Epithelial cell of umbilical artery (primary cell): ENCODE measurements around the gene SHLD1. TPM values are rescaled to one million over a fixed set of nuclear protein-coding genes. Genes with fewer than 3 reads are reported as not detected.

Source experiments
- total RNA-seq: library from RNA; depleted of rRNA; stranded (reverse); fragments of >200 nt; gene quantifications from 2 replicates; pipeline ENCODE4 v1.2.3, GENCODE V29; 2014

SHLD1 gene
- total RNA-seq = 3.0 and 3.6 TPM in 2 replicates

GRCh38 chr20:5749952-5750779 lies at the start of gene SHLD1:
SHLD1 (plus strand) TSS chr20:5750401; CDS start chr20:5772866, 22,465 bp downstream.

Other genes starting within 250 kb of the SHLD1 start
- gene GPCPD1, start 139.4 kb upstream of the SHLD1 start, total RNA-seq = 10.0 and 17.2 TPM in 2 replicates
- not detected in 2 replicates for gene CHGB, start 161.1 kb downstream of the SHLD1 start, total RNA-seq
- gene TRMT6, start 200.1 kb downstream of the SHLD1 start, total RNA-seq = 8.4 and 8.7 TPM in 2 replicates
- 10.1 and 17.0 TPM in 2 replicates for gene MCM8, start 200.3 kb downstream of the SHLD1 start, total RNA-seq